NCI-H2107 treated with DMSO at 0.1 percent for 48 hours (cell line): ENCODE results near the gene HERC2.

Source experiments
- DNase-seq: peaks from one replicate; lab custom pipeline; 2025; ENCODE audit not compliant: unreplicated experiment; lab: John Stamatoyannopoulos, UW

The HERC2 gene

DNA sequence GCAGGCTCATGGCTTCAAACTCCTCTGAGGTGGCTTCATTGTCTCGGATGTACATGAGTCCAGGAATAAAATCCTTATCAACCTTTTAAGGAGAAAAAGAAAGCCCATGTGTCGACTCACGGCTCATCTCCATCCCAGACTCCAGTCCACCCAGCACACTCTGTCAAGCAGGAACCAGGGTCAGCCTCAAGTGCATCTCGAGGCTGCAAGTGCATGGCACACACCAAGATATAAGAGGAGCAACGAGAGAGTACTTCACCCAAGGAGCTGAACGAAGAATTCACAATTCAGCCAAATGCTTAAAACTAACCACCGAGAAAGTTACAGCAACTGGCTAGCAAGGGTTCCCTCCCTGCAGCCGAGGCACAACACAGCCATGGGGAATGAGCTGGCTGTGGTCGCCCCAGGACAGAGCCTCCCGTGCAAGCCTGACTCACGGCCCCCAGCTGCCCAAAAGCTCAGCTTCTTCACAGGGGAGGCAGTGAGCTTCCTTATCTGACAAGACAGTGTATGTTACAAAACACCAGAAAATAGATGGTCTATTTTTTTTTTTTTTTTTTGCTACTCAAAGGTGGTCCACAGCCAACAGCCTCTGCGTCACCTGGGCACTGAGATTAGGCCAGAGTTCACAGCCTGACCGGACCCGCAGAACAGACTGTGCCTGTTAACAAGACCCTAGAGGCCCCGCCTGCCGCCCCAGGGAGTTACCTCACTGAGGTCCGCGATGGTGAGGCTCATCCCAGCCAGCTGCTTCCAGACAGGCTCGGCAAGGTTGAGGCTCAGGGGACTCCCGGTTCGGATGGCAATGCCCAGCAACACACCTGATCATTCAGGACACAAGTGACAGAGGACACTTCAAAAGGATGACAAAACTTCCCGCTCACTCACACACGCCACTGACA is 207.0 kb downstream of the HERC2 start:
- DNase-seq, result no peak

GRCh38 chr15:28114114-28114455 is 207.9 kb downstream of the HERC2 start:
- DNase-seq, result no peak

DNA sequence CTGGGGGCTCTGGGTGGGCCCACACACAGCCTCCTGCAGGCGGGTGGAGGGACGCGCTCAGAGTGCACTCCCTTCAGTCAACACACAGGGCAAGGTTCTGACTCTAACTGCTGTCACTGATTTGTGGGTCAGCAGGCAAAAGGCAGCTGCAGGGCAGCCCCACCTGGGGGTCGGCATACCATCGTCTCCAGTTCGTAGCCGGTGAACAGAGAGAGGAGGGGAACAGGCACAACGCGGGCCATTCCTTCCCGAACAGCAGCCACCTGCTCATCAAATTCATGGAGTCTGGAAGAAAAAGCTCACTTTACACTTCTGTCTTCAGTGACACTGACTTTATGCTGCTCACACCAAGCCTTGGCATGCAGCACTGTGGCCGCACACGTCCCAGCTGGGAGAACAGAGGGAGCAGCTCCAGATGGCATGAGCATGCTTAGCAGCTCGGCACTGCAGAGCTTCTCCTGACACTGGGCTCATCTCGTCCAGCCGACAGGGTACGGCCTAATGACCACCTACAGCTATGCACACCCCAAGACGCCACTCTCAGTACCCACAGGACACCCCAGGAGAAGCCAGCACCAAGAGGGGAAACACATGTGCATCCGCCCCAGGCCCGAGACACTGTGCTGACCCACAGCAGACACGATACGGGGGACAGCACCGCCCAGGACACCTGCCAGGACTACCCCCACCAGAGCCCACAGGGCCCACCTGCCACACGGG is 208.4 kb downstream of the HERC2 start:
- no peak for DNase-seq

DNA sequence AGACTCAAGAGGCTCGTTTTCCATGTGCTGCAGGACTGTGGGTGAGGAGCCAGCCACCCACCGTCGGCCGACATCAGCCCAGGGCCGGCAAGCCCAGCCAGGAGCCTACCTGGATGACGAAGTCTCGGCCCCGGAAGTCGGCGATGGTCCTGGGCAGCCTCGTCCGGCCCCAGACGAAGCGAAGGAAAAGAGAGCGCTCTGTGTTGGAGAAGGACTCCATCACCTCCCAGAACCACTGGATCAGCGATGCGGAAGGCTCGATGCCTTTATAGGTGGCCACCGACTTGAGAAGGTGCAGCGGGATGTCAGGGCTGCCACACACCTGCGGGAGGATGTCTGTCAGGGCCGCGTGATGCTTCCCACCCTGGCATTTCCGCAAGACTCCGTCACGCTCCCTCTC is 209.0 kb downstream of the HERC2 start:
- no peak for DNase-seq

DNA sequence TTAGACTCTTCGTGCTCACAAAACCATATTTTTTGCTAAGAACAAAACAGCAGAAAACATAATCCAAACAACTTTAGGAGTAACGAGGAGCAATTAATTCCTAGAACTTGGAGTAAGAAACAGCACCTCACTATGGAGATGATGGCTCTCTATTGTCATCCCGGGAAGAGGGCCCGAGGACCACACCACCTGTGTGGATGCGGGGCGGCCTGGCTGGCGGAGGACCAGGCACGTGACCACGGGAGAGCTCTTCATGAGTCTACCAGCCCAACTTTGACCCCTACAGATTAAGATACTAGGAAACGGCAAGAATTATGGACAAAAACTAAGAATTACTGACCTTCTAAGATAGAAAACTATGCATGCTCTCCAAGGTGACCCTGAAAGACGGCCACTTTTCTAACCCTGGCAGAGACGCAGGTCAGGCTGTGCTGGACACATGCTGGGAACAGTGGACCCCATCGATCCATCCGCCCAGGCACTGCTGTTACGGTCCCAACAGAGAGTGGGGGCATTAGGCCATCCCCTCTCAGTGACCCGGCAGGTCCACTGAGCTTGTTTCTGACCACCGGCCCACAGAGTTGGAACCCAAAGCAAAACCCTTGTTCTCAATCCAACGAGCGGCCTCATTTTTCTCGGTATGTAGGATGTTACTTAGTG is 209.7 kb downstream of the HERC2 start:
- no peak for DNase-seq

DNA sequence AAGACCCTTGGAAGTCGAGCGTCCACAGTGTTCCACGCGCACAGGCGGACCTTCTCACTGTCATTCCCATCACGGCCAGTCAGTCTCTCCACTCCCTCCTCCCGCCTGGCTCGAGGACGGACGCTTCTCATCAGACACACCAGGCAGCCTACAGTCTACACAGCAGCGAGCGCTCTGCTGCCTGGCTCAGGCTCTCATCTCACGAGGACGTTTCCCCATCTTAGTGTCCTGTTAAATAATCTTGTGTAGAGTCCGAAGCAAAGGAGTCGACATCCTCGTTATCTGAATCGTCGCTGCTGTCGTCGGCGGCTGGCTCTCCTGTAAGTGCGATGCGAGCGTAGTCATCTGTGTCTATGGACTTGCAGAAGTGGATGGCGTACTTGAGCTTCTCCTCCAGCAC is 210.4 kb downstream of the HERC2 start:
- DNase-seq, result no peak

- no peak for DNase-seq
Measured at GRCh38 chr15:28110481-28110881, 211.5 kb downstream of the HERC2 start.

GRCh38 chr15:28109626-28110455 is 212.1 kb downstream of the HERC2 start:
- DNase-seq, result no peak

GRCh38 chr15:28107904-28108275 is 214.1 kb downstream of the HERC2 start:
- DNase-seq, result no peak

DNA sequence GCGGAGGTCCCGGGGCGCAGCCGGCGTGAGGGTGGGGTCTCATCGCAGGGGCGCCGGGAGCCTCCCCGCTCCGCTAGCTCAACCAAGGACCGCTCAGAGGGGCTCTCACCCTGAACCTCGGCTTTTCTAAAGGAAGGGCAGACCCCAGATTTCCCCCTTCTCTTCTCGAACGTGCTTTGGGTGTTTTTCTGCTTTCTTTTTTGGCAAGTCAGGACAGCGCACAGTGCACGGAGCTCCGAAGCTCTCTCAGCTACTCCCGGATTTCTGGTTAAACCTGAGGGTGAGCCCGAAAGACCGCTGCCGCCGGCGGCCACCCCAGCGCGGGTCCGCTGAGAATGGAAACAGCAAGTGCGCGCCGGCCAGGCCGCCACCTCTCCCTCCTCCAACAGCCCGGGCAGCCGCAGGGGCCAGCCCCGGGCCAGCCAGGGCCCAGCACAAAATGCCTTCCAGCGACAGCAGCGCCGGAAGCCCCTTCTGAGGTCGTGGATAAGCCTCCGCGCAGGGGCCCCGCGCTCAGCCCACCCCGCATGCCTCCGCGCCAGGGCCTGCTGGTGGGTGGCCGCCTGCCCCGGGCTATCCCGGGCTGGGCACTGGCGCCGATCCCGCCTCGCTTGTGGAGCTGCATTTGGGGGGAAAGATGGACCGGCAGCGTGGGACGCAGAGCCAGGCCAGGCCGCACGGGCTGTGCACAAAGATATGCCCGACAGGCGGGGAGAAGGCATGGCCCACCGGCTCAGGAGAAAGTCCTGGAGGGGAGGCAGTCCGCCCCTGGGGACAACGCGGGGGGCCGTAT is 214.7 kb downstream of the HERC2 start:
- no peak for DNase-seq

GRCh38 chr15:28106294-28107110 is 215.5 kb downstream of the HERC2 start:
- no peak for DNase-seq

DNA sequence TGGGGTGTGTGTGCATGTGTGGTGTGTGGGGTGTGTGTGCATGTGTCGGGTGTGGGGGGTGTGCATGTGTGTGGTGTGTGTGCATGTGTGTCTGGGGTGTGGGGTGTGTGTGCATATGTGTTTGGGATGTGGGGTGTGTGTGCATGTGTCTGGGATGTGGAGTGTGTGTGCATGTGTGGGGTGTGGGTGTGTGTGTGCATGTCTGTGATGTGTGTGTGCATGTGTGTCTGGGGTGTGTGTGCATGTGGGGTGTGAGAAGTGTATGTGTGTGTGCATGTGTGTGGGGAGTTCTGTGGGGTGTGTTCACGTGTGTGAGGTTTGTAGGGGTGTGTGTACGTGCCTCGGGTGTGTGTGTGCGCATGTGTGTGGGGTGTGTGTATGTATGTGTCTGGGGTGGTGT is 216.2 kb downstream of the HERC2 start:
- DNase-seq, result no peak

DNA sequence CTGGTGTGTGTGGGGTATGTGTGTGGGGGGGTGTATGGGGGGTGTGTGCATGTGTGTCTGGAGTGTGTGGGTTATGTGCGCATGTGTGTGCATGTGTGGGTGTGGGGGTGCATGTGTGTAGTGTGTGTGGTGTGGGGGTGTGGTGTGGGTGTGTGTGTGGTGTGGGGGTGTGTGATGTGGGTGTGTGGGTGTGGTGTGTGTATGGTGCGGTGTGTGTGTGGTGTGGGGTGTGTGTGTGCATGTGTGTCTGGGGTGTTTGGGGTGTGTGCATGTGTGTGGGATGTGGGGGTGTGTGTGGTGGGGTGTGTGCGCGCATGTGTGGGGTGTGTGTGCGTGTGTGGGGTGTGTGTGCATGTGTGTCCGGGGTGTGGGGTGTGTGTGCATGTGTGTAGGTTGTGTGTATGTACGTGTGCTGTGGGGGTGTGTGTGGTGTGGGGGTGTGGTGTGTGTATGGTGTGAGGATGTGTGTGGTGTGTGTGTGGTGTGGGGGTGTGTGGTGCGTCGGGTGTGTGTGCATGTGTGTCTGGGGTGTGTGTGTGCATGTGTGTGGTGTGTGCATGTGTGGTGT is 216.7 kb downstream of the HERC2 start:
- DNase-seq, result no peak

DNA sequence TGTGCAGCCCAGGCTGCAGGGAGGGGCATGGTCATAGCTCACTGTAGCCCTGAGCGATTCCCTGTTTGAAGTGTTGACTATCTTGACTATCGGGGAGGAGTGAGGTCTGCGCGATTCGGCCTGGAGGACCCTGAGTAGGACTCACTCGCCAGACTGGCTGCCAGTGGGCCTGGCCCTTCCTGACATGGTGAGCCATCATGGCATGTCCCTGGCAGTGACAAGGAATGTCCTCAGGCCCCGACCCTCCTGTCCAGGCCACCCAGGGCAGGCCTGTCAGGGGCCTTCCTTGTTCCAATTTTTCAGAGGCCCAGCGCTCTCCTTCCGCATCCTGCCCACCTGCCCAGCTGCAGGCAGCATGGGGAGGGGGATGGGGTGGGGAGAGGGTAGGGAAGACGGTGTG is 217.7 kb downstream of the HERC2 start:
- DNase-seq, result no peak

DNA sequence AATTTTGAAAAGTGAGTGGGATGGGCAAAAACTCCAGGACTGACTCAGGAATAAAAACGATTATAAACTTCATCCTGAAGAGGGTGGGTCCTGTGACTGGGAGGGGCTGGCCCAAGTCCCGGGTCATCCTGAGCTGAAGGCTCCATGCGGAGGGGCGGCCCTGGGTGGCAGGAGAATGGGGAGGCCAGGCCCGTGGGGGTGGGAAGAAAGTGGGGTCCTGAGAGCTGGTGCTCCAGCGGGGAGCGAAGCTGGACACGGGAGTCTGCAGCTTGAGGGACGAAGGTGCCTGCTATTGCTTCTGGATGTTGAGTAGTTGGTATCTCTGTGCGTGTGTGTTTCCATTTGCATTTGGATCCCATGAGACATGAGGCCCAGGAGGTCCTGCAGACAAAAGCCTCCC is 218.1 kb downstream of the HERC2 start:
- DNase-seq, result no peak

DNA sequence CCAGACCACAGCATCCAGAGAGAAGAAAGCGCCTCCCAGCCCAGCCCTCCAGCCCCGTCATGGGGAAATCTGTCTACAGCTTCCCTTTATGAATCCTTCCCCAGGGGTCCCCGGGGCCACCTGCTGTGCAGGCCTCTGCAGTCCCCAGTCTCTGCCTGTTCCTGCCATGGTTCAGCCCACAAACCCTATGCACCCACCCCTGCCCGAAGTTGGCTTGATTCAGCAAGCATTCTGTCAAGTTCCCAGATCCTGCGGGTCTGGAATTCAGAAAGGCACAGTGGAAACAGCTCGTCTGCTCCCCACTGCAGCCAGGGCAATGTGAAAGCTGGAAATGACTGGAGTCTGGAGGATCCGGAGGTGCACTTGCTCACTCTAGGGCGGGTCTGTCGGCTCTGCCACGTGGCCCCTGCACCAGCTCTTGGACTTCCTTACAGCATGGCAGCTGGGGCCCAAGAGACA is 220.0 kb downstream of the HERC2 start:
- no peak for DNase-seq

DNA sequence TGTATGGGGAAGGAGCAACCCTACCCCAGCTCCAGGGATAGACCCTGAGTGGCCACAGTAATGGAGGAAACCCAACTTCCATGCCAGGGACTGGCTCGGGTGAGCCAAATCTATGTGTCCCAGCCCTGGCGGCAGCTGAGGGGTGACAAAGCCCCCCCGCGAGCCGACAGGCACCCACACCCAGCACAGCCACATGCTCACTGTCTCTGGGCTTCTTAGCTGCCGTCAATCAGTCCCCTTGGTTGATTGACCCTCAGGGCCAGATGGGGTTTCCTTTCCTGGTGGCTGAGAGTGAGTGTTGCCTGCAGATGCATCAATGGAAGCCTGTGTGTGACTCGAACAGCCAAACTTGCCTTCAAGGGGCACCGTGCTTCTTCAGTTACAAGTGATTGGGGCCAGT is 220.8 kb downstream of the HERC2 start:
- DNase-seq, result no peak

DNA sequence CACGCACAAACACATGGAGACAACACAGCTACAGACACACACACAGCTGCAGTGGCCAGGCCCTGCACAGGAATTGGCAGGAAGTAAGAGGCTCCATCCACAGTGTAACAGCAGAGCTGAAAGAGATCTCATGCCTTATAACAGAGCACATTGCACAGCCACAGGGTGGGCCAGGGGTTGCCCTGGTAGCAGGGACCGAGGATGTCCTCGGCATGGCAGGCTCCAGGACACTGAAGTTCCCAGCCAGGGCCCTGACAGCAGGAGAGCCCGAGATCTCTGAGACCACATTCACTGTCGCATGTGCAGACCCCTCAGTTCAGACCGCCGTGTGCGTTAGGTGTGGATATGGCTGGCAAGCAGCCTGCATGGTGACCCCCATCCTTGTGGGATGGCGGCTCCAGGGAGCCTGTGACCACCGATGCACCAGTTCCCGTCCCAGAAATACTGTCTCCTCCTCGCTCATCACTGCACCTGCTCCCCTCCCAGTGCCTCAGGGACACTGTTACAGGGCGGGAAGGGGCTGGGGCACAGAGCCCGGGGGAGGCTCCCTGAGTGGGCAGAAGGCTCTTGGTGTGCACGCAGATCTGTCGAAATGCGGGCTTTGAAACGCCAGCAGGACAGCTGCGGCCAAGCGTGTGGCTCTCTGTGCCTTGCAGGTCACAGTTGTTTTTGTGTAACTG is 221.3 kb downstream of the HERC2 start:
- no peak for DNase-seq
